ENCODE data around the gene RYR2.

DNA sequence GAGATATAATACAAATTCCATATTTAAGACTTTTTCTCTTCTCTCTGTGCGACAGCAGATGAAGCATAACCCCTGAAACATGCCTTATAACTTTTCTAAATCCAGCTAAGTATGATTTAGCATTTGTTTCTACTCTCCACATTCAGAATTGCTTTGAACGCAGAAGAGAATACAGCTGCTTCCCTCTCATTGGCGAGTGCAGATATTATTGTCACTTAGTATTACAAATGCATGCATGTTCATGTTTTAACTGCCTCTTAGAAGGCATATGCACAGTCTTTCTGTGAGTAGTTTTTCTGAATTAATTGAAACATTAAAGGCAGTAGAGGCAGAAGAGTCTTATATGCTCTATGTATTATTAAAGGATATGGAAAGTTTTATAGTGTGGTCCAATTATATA, 631.6 kb downstream of the RYR2 start:
- TF ChIP-seq, protein P1, sequence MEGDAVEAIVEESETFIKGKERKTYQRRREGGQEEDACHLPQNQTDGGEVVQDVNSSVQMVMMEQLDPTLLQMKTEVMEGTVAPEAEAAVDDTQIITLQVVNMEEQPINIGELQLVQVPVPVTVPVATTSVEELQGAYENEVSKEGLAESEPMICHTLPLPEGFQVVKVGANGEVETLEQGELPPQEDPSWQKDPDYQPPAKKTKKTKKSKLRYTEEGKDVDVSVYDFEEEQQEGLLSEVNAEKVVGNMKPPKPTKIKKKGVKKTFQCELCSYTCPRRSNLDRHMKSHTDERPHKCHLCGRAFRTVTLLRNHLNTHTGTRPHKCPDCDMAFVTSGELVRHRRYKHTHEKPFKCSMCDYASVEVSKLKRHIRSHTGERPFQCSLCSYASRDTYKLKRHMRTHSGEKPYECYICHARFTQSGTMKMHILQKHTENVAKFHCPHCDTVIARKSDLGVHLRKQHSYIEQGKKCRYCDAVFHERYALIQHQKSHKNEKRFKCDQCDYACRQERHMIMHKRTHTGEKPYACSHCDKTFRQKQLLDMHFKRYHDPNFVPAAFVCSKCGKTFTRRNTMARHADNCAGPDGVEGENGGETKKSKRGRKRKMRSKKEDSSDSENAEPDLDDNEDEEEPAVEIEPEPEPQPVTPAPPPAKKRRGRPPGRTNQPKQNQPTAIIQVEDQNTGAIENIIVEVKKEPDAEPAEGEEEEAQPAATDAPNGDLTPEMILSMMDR (IDR thresholded peaks at IDR 0.05): no peak
- no peak for TF ChIP-seq POLR2A (IDR thresholded peaks at IDR 0.05)
